Right renal cortex interstitium (tissue), 3 donors: Measurements from ENCODE around the gene ADK. TPM values are rescaled to one million over a fixed set of nuclear protein-coding genes. Genes with fewer than 3 reads are reported as not detected.
"Not testable (repeated sequence)": the region's sequence is repeated elsewhere in the genome, so short reads cannot be mapped to it uniquely, and the experiment has no call there.

ENCODE experiments used
- DNase-seq, 3 donors: peaks; one replicate each; pipeline ENCODE4 v3.0.0-alpha.2; 2013; ENCODE audit warnings: low read depth in 3 of 3, low spot score in 2 of 3
- polyA plus RNA-seq, 3 donors: library from polyadenylated mRNA; unstranded; fragments of 120-200 nt; gene quantifications; one replicate each; pipeline ENCODE4 v1.2.1, GENCODE V29; 2013; ENCODE audit not compliant: insufficient read length in 3 of 3

The ADK gene
- polyA plus RNA-seq, 3 donors = 31.3 to 34.8 (median 32.9) TPM

- not testable (repeated sequence) for DNase-seq
Measured at GRCh38 chr10:74457478-74457877, 306.5 kb downstream of the ADK start.

GRCh38 chr10:74460812-74461211 lies 309.8 kb downstream of the ADK start:
- DNase-seq = no peak

GRCh38 chr10:74474022-74474713 lies 323.1 kb downstream of the ADK start:
- DNase-seq = no peak

GRCh38 chr10:74476162-74476706 lies 325.2 kb downstream of the ADK start:
- DNase-seq = not testable (repeated sequence)

- no peak for DNase-seq
Measured at GRCh38 chr10:74480778-74481177, 329.8 kb downstream of the ADK start.

- no peak for DNase-seq
Measured at GRCh38 chr10:74483356-74483755, 332.3 kb downstream of the ADK start.

- DNase-seq = no peak
Measured at GRCh38 chr10:74485283-74485682, 334.3 kb downstream of the ADK start.

GRCh38 chr10:74486659-74487058 lies 335.6 kb downstream of the ADK start:
- no peak for DNase-seq

GRCh38 chr10:74488907-74489306 lies 337.9 kb downstream of the ADK start:
- no peak for DNase-seq

- no peak for DNase-seq
Measured at GRCh38 chr10:74490551-74490950, 339.5 kb downstream of the ADK start.

GRCh38 chr10:74491014-74491413 lies 340.0 kb downstream of the ADK start:
- no peak for DNase-seq

GRCh38 chr10:74496276-74496675 lies 345.3 kb downstream of the ADK start:
- not testable (repeated sequence) for DNase-seq

- not testable (repeated sequence) for DNase-seq
Measured at GRCh38 chr10:74498664-74499063, 347.6 kb downstream of the ADK start.

- no peak for DNase-seq
Measured at GRCh38 chr10:74500026-74500704, 349.1 kb downstream of the ADK start.

GRCh38 chr10:74500816-74501215 lies 349.8 kb downstream of the ADK start:
- no peak for DNase-seq

GRCh38 chr10:74502963-74503608 lies 352.1 kb downstream of the ADK start:
- DNase-seq = no peak

- no peak for DNase-seq
Measured at GRCh38 chr10:74507951-74508350, 356.9 kb downstream of the ADK start.

- no peak for DNase-seq
Measured at GRCh38 chr10:74510594-74510993, 359.6 kb downstream of the ADK start.

- no peak for DNase-seq
Measured at GRCh38 chr10:74511051-74511450, 360.0 kb downstream of the ADK start.

GRCh38 chr10:74514322-74514721 lies 363.3 kb downstream of the ADK start:
- DNase-seq = no peak

- DNase-seq = no peak
Measured at GRCh38 chr10:74518061-74518460, 367.0 kb downstream of the ADK start.

- no peak for DNase-seq
Measured at GRCh38 chr10:74521526-74521925, 370.5 kb downstream of the ADK start.
